ENCODE results near the gene GULP1. TPM values are rescaled to one million over a fixed set of nuclear protein-coding genes. Genes with fewer than 3 reads are reported as not detected.

Gene GULP1
- polyA plus RNA-seq, 1 donor: 18.3 TPM

DNA sequence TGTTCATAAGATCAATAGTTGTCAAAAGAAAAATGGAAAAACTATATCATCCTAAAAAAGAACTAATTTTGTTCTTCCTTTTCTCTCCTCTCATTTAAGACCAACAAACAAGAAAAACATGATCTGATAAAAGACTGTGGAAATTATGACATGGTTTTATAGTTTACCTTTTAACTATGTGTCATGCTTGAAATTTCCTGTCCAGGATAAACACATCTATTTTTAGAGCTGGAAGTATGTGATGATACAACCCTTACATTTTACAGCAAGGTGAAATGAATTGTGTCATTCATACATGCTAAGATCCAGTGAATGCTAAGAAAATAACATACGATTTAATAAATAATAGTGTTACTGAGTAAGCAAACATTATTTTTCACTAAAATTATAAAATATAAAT, 89.9 kb downstream of the GULP1 start:
- DNase-seq: no peak

DNA sequence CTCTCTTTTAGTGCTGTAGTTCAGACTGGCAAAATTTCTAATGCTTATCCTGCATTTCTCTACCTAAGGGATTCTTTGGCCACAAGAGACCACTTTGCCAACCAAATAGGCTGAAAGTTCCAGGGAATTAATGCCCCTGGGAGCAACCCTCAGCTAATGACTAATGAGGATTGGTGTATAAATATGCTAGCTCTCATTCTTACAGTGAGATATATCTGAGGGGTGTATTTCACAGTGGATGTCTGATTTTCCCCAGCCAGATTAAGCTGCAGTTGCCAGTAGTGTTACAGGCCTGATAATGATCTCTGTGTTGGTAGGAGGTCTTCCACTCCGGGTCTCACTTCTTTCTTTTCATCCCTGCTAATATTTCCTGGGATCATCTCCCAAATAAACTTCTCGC, 90.4 kb downstream of the GULP1 start:
- DNase-seq: no peak

DNA sequence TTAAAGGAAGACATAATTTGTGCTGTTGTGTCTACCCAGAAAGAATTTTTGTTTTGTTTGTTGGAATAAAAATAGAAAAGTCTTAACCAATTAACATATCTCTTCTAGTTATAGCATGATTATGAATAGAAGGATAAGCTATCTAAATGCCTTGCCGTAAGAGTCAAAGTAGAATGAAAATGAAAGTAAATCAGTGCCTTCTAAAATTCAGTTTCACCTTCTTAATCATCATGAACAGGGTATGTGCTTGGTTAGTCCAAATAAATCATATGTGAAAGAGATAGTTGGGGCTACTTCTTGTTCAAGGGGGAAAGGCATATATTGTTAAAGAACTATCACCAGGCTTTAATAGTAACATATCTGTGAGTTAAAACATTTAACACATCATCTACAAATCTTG, 91.5 kb downstream of the GULP1 start:
- no peak for DNase-seq

DNA sequence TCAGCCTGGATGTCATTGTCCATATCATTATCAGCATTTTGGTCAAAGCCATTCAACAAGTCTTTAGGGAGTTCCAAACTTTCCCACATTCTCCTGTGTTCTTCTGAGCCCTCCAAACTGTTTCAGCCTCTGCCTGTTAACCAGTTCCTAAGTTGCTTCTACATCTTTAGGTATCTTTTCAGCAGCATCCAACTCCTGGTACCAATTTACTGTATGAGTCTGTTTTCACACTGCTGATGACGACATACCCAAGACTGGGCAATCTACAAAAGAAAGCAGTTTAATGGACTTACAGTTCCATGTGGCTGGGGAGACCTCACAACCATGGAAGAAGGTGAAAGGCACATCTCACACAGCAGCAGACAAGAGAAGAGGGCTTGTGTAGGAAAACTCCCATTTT, 94.2 kb downstream of the GULP1 start:
- no peak for DNase-seq

DNA sequence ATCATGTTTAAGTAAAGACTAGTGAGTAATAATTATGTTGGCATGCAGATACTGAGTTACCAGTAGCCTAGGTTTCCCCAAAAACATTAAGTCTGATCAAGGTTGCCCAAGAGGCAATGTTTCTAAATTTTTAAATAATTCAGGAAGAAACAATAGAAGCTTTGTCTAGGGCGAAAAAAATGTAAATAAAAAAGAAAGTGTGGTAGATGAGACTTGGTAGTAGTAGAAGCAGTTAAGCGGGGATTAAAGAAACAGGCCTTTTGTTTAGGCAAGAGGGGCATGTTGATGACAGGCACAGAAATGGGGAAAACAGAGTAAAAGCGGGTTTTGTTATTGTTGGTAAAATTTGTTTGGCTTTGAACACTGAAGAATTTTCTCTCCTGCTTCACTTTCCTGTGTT, 97.2 kb downstream of the GULP1 start:
- no peak for DNase-seq

DNA sequence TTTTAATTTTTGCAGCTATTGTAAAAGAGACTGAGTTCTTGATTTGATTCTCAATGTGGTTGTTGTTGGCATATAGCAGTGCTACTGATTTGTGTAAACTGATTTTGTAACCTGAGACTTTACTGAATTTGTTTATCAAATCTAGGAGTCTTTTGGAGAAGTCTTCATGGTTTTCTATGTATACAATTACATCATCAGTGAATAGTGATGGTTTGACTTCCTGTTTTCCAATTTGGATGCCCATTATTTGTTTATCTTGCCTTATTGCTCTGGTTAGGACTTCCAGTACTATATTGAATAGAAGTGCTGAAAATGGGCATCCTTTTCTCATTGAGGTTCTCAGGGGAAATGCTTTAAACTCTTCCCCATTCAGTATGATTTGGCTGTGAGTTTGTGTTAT, 99.7 kb downstream of the GULP1 start:
- DNase-seq: no peak

DNA sequence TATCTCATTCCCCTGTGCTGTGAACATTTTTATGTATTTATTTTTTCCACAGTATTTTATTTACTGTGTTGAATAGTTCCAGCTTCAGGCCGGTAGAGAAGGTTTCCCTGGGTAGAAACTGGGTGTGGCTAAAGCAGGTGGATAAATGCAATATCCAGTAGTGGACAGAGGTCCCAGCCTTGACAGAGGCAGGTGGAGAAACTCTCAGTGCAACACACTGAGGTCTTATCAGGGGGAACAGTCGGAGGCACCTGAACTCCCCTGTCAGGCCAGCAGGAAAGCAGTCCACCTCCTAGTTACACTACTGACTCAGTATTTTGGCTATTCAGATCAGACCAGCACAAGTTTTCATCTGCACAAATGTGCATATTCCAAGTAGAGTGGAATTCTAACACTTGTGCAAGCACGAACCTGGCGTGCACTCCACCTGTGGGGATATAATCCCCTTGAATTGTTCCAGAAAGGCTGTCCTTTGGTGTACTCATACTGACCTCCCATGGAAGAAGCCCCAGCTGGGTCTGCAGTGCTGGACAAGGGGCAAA, 103.3 kb downstream of the GULP1 start:
- DNase-seq: no peak

DNA sequence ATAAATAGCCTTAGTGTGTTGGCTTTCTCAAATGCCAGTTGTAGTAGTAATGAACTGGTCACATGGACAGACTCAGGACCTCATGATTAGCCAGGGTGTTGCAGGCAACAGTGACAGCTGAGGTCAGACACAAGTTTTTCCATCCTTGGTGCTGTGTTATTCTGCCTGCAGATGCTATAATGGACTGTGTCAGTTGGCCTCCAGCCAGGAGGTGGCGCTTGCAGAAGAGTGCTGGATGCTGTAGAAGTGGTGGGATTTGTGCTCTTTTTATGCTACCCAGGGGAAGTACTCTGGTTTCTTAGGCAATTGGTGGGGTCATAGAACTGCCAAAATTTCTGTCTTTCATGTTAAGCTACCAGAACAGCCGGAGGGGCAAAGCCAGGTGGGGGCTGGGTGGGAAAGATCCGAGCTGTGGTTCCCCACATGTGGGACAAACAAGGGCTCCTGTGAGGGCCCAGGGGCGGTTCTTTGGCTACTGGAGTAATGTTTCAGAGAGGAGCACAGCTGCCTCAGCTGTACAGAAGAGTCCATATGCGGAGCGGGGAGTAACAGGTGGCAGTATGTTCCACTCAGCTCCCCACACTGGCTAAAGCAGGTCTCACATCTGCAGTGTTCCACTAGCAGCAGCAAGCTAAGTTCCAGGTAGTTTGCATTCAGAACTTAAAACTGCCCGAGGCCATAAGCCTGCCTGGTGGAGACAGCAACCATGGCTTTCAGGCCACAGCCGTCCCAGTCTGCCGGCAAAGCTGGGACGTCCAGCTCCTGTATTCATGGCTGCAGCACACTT, 104.4 kb downstream of the GULP1 start:
- peak; percentile 40 for DNase-seq

DNA sequence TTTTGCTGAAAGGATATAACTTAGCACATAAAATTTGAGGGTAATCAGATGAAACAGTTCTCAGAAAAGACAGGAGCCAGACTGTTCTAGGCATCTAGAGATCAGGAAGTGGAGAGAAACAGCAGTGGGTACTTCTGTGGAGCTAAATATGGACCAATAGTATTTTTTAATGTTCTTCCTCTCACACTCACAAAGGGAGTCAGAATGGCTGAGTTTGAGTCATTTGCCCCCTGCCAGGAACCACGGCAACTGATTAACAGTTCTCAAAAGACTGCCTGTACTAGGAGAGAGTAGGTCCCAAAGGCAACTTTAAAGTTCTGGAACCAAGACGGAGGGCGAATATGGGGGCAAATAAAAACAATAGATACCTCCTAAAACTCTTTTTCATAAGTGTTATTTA, 107.5 kb downstream of the GULP1 start:
- no peak for DNase-seq

DNA sequence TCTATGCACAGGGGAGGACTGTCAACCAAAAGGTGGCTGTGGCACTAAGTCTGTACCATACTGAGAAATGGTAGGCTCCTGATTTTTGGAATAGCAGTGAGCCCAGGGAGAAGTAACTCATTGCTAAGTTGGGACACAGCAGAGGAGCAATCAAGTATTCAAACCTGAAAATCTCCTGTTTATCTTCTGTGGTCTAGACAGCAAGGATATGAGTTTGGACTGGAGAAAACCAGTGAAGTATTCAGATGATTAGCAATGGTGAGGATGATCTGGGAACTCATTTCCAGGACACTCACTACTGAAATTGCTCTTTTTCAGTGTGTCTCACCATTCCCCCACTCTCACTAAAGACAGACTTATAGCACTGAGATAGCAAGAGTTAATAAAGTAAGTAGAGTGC, 112.0 kb downstream of the GULP1 start:
- no peak for DNase-seq

DNA sequence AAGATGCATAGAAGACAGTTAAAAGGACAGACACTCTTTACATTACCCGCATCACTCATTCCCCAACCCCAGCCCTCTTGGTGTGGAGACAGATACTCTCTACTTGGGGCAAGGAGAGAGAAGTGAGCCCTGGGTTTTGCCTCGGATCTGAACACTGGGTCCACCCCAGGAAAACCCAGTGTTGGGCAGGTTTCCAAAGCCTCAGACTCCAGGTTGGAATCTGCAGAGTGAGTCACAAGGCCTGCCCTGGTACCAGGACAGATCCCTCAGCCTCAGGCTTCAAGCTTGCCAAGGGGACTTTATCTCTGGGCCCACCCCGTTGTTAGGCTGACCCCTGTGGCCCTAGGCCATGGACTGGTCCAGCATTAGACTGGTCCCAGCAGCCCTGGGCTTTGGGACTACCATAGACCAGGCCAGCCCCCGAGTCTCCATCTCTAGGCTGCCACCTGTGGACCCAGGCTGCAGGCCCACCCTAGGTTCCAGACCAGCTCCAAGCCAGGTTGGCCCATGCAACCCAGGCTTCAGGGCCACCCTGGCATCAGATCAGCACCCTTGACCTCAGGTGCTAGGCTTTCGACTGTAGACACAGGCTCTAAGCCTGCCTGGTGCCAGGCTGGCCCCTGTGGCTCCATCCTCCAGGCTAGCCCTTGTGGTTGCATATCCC, 112.8 kb downstream of the GULP1 start:
- DNase-seq: no peak

DNA sequence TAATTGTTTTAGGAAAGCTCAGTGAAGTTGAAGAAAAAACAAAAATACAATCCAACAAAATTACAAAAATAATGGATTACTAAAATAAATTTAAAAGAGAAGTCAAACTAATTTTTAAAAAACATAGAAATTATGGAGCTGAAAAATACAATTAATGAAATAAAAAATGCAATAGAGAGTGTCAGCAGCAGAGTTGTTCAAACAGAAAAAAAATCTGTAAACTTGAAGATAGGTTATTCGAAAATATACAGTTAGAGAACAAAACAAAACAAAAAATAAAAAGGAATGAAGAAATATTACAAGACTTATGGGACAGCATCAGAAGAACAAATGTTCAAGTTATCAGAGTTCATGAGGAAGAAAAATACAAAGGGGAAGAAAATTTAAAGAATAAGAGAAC, 114.7 kb downstream of the GULP1 start:
- DNase-seq: no peak

DNA sequence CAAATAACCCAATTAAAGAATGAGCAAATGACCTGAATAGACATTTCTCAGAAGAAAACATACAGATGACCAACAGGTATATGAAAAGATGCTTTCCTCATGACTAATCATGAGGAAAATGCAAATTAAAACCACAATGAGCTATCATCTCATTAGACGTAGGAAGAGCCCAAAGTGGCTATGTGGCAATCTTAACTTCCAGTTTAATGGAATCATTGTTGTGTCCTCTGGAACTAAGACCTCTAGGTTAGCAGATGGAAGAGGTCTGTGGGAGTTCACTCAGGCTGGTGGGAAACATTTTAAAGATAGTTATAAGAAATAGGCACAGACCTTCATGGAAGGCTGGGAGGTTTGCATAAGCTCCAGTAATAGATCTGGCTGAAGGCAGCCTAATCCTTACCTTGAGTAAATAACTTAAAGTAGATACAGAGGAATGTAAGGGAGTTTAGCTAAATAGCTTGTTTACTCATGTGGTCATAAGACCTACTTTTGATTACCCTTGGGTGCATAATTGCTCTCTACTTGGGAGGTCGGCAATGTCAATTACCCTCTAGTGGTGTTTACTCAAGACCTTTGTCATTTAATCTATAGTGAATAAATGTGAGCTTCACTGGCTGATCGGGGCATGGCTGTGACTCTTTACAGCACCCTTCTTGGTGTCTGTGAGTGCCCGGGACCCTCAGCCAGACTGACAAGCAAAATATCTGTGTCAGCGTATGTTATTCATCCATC, 119.0 kb downstream of the GULP1 start:
- DNase-seq: no peak

DNA sequence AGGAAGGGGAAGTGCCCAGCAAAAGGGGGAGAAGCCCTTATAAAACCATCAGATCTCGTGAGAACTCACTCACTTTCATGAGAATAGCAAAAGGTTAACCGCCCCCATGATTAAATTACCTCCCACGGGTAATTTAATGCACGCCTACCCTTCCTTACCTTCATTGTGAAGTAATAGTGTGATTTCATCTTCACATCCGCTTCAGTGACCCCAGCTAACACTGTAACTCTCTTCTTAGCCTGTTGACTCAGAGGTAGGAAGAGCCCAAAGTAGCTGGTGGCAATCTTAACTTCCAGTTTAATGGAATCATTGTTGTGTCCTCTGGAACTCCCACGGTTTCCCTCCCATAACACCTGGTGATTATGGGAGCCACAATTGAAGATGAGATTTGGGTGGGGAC, 120.5 kb downstream of the GULP1 start:
- DNase-seq: no peak

DNA sequence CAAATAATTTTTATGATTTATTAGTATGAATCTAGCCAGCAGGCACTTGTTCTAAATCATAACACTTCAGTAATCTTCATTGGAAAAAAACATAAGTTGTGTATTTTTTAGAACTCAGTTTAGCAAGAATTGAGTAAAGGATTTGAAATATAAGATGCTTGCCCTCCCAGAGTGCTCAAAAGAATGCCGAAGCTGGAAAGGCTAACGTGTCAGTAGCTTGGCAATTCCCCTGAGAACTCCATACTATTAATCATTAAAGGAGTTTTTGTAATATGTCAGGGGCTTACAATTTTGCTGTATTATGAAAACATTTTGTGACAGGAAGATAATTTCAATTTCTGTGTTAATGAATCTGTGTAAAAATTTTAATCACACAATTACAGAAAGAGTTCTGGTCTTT, 122.7 kb downstream of the GULP1 start:
- DNase-seq: no peak

DNA sequence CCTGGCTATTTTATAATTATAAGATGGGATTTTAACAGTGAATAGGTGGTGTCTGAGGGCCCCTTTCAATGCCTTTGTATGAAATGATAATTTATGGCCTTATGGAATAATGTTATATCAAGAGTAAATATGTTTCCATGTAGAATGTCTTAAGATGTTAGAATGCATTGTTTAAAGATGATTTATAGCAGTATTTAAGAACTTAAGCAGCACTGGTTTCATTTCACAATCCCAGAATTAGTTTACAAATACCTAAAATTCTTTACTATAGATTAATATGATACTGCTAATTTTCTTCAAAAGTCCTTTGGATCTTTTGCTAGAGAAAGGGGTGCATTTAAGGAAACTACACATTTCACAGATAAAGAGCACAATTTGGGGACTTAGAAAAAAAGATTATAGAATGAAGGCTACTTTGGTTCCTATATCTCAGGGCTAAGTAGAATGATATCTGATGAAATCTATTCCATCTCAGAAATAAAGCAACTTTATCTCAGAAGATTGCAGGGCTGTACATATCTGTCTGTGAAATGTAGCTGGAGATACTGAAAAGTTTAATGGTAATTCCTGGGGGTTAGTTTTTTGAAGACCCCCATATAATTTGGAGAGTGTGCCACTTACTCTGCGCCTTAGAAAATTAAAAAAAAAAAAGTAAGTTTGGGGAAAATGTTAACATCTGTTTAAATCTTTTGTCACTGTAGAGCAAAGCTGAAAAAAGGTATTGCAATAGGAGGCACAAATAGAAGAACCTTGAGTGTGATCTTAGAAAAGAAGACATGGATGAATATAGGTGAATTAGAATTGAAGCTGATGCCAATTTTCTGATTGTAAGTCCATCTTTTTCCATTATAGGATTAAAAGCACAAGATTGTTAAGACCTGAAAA, 123.4 kb downstream of the GULP1 start:
- no peak for DNase-seq

DNA sequence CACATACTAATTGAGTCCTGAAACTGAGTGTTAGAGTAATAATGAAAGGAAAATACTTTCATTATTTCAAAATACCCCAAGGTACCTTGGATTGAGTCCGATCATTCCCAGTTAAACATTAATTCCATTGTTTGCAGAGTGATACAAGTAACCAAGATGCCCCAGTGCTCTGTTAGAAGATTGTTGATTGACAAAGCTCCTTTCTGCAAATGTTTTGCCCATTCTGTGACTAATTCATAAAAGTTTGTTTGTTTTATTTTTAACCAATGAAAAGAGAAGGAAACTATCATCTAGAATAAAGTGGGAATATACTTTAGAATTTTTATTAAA, 124.0 kb downstream of the GULP1 start:
- DNase-seq: no peak

DNA sequence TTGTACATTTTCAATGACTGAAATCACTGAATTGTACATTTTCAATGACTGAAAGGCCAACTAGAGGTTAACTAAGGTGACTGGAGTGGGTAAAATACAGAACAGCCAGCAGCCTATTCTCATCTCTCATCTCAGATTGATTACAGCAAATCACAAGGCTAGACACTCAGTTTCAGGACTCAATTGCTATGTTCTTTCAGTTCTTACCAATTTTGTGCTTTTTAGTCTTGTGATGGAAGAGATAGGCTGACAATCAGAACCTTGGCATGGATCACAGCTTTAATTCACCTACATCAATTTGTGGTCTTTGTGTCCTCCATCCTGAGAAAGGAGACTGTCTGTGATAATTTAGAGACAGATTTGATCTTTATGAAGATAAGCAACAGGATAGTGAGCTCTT, 124.7 kb downstream of the GULP1 start:
- no peak for DNase-seq

DNA sequence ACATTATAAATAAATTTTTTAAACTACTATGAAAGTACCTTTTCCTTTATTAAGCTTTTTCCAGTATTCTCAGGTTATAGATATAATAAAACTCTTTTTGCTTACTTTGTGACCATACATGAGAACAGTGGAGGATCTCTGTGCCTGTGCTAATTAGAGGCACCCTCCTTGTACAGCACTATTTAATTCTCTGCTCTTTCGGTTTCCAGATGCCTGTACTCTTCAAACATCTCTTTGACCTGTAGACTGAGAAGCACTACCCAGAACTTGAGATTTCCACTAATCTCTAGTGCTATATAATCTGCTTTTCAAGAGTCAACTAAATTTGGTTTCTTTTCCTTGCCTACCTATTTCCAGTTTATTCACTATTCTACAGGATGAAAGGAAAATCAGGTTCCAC, 131.1 kb downstream of the GULP1 start:
- DNase-seq: no peak

DNA sequence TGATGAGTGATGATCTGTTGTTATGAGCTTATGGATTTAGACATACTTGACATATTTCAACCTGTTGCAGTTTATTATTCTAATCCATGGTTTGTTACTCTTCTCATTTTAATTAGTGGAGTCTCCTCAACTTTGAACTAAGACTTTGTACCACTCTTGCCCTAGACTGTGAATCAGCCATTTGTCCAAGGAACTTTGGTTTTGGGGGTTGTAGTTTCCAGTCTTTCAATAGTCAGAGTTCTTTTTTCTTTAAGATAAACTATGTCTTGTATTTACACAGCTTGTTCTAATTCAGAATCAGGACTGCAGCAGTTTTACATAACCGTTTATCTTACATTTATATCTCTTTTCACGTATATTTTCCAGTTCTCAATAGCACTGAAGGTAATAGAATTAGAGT, 133.6 kb downstream of the GULP1 start:
- DNase-seq: no peak

DNA sequence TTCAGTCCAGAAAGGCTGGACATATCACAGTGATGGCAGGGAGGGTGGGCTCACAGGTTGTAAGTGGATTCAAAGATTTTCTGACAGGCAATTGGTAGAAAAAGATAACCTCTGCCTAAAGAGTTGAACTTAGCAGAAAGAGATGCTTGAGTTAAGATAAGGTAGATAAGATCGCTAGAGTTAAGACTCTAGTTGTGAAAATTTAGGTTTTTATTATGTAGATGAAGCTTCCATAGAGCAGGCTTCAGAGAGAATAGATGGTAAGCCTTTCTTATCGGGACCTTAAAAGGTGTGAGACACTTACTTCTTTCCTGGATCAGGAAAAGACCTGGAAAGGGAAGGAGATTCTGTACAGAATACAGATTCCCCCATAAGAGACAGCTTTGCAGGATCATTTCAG, 134.4 kb downstream of the GULP1 start:
- no peak for DNase-seq

DNA sequence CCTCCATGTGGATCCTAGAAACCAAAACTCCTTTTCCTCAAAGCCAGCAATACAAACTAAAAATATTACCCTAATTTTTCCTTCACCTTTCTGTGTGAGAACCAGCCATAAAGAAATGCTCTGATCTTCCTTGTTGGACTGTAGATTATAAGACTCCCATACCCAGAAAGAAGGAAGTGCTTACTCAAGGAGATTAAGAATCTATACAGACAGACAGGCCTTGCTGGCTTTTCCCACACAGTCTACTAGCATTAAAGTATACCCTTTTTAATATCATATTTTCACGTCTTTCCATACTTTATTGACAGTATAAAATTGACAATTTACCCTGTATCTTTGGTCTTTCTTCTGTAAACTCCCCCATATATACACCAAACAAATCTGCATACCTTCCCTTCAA, 139.0 kb downstream of the GULP1 start:
- no peak for DNase-seq

DNA sequence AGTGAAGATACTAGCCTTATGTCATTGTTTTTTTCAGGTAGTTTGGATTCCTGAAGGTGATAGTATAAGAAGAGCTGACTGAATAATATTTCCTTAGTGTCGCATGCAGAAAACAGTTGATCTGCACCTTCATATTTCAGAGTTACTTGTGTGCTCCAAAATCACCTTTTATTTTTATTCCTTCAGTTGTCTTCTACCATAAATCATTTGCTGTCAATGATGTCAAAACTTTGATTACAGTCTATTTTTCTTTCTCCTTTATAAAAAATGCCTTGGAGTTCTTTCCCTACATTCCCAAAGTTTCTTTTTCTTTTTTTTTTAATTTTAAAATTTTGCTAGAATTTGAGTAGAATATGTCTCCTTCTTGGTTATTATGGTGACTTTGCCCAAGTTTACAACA, 142.3 kb downstream of the GULP1 start:
- no peak for DNase-seq

Data from hindlimb muscle (tissue), 1 donor.